Liver (tissue), 9 donors: ENCODE data around the gene MTERF4. TPM values are rescaled to one million over a fixed set of nuclear protein-coding genes. Genes with fewer than 3 reads are reported as not detected.

Experiments used
- DNase-seq: peaks from one replicate; pipeline ENCODE4 v3.0.0-alpha.2; 2017; ENCODE audit warnings: low spot score
- H3K27ac ChIP-seq, 2 donors: one replicate each; pipeline ENCODE4 v1.7.0; 2013; ENCODE audit warnings: inconsistent platforms in 2 of 2, low read length in 2 of 2, control low read depth in 1 of 2, low read depth in 1 of 2, mild to moderate bottlenecking in 1 of 2
- H3K27me3 ChIP-seq, 4 donors: one replicate each; pipeline versions ENCODE4 v1.6.1 to v1.7.0; 2013; ENCODE audit warnings: low read length in 3 of 4, inconsistent platforms in 1 of 4, mild to moderate bottlenecking in 1 of 4, moderate library complexity in 1 of 4; ENCODE audit not compliant: control insufficient read depth in 4 of 4, insufficient read depth in 4 of 4
- H3K36me3 ChIP-seq, 4 donors: one replicate each; pipeline versions ENCODE4 v1.6.1 to v1.7.0; 2013; ENCODE audit warnings: low read length in 3 of 4, mild to moderate bottlenecking in 3 of 4, low read depth in 1 of 4, moderate library complexity in 1 of 4; ENCODE audit not compliant: control insufficient read depth in 4 of 4, insufficient read depth in 3 of 4
- H3K4me1 ChIP-seq, 4 donors: one replicate each; pipeline versions ENCODE4 v1.6.1 to v1.7.0; 2013; ENCODE audit warnings: low read length in 3 of 4, mild to moderate bottlenecking in 3 of 4, moderate library complexity in 1 of 4; ENCODE audit not compliant: control insufficient read depth in 4 of 4, insufficient read depth in 4 of 4
- H3K4me3 ChIP-seq, 3 donors: one replicate each; pipeline versions ENCODE4 v1.6.1 to v1.7.0; 2013; ENCODE audit warnings: low read length in 3 of 3, control low read depth in 1 of 3, low read depth in 1 of 3, mild to moderate bottlenecking in 1 of 3
- H3K9ac ChIP-seq, 2 donors: one replicate each; pipeline ENCODE4 v1.7.0; 2013; ENCODE audit warnings: low read length in 2 of 2, mild to moderate bottlenecking in 2 of 2, moderate library complexity in 2 of 2, control low read depth in 1 of 2, low read depth in 1 of 2
- H3K9me3 ChIP-seq, 4 donors: one replicate each; pipeline versions ENCODE4 v1.6.1 to v1.7.0; 2013; ENCODE audit warnings: low read length in 3 of 4; ENCODE audit not compliant: control insufficient read depth in 4 of 4
- FOXA1 ChIP-seq: IDR thresholded peaks from 2 replicates; pipeline ENCODE4 v1.6.1; 2016; ENCODE audit warnings: antibody characterized with exemption
- FOXA2 ChIP-seq: IDR thresholded peaks from 2 replicates; pipeline ENCODE4 v1.6.1; 2016; ENCODE audit warnings: antibody characterized with exemption
- GABPA ChIP-seq, 2 donors: IDR thresholded peaks in 1 of 2; conservative IDR thresholded peaks in 1 of 2; 2 replicates each; pipeline ENCODE4 v1.6.1; 2016; ENCODE audit warnings: antibody characterized with exemption in 2 of 2, mild to moderate bottlenecking in 1 of 2, moderate library complexity in 1 of 2
- HNF4A ChIP-seq, 2 donors: conservative IDR thresholded peaks; 2 replicates each; pipeline ENCODE4 v1.6.1; 2016; ENCODE audit warnings: antibody characterized with exemption in 2 of 2, mild to moderate bottlenecking in 2 of 2
- HNF4G ChIP-seq: IDR thresholded peaks from 2 replicates; pipeline ENCODE4 v1.6.1; 2016; ENCODE audit warnings: antibody characterized with exemption
- MAX ChIP-seq: IDR thresholded peaks from 2 replicates; pipeline ENCODE4 v1.6.1; 2016; ENCODE audit warnings: antibody characterized with exemption
- RAD21 ChIP-seq, 2 donors: IDR thresholded peaks; 2 replicates each; pipeline ENCODE4 v1.6.1; 2016; ENCODE audit warnings: antibody characterized with exemption in 2 of 2, mild to moderate bottlenecking in 2 of 2
- REST ChIP-seq: IDR thresholded peaks from 2 replicates; pipeline ENCODE4 v1.6.1; 2016; ENCODE audit warnings: antibody characterized with exemption, mild to moderate bottlenecking
- RXRA ChIP-seq, 2 donors: IDR thresholded peaks; 2 replicates each; pipeline ENCODE4 v1.6.1; 2017 to 2018; ENCODE audit warnings: antibody characterized with exemption in 2 of 2, mild to moderate bottlenecking in 1 of 2
- SP1 ChIP-seq: IDR thresholded peaks from 2 replicates; pipeline ENCODE4 v1.6.1; 2018; ENCODE audit warnings: antibody characterized with exemption, mild to moderate bottlenecking
- TAF1 ChIP-seq: conservative IDR thresholded peaks from 2 replicates; pipeline ENCODE4 v1.6.1; 2016; ENCODE audit warnings: antibody characterized with exemption, mild to moderate bottlenecking
- YY1 ChIP-seq: IDR thresholded peaks from 2 replicates; pipeline ENCODE4 v1.6.1; 2016; ENCODE audit warnings: antibody characterized with exemption, mild to moderate bottlenecking
- WGBS: extraction: QIAGEN DNeasy Blood & Tissue Kit; methylation state at CpG from one replicate; pipeline ENCODE4 v1.1.7; 2013; 5-methylcytosine and 5-hydroxymethylcytosine counted together
- polyA plus RNA-seq, 2 donors: library from polyadenylated mRNA; stranded (reverse) in 1 of 2; unstranded in 1 of 2; fragments of 200-250 nt in 1 of 2; fragments of >200 nt in 1 of 2; fragmentation: Nextera tagmentation in 1 of 2; extraction: Ambion mirVana in 1 of 2; gene quantifications; one replicate each; pipeline versions ENCODE4 v1.2.1 to v1.2.3, GENCODE V29; 2013 to 2015
- total RNA-seq, 2 donors: library from RNA; depleted of rRNA; stranded (reverse); fragments of >200 nt; gene quantifications; one replicate each; pipeline ENCODE4 v1.2.3, GENCODE V29; 2014
- TF ChIP-seq, protein P1 (sequence below): fragments of 150-350 bp; IDR thresholded peaks from 2 replicates; pipeline ENCODE4 v1.5.1; 2017; ENCODE audit warnings: improper control_type of control experiment, low read depth, low read length; ENCODE audit not compliant: missing input control
- TF ChIP-seq, protein P2 (sequence below): IDR thresholded peaks from 2 replicates; pipeline ENCODE4 v1.6.1; 2016; ENCODE audit warnings: antibody characterized with exemption
- TF ChIP-seq, protein P3 (sequence below): IDR thresholded peaks from 2 replicates; pipeline ENCODE4 v1.6.1; 2016; ENCODE audit warnings: antibody characterized with exemption
- donor health status: healthy.
- donor health status: healthy.
- donor health status: healthy.
- donor health status: healthy.
- donor health status: healthy.

MTERF4 gene
- total and polyA plus RNA-seq, 4 donors: 13.3 to 36.7 (median 20.3) TPM

GRCh38 chr2:241064008-241064801 lies 37.9 kb downstream of the MTERF4 start:
- DNase-seq: peak; percentile 44
- Histone ChIP-seq H3K4me1 (no peaks in the 10 kb centered on the region), H3K27ac (no peak overlapping the region), H3K27me3 (no peaks in the 10 kb centered on the region), H3K9me3 (no peaks in the 10 kb centered on the region), H3K4me3 (no peak overlapping the region), H3K9ac (no peak overlapping the region), H3K36me3 (peaks cover 0 to 37% (median 7%) of the 10 kb centered on the region in 4 donors)
- WGBS: 73% methylated on average over 32 of the region's 32 CpGs
- TF ChIP-seq MAX (no peak), SP1 (peak; percentile 56)

- H3K4me3 ChIP-seq: no peak overlapping the region
- WGBS: 66% methylated on average over 8 of the region's 8 CpGs
- no peak for DNase-seq
These were observed 38.5 kb downstream of the MTERF4 start for GRCh38 chr2:241063587-241063986.

DNA sequence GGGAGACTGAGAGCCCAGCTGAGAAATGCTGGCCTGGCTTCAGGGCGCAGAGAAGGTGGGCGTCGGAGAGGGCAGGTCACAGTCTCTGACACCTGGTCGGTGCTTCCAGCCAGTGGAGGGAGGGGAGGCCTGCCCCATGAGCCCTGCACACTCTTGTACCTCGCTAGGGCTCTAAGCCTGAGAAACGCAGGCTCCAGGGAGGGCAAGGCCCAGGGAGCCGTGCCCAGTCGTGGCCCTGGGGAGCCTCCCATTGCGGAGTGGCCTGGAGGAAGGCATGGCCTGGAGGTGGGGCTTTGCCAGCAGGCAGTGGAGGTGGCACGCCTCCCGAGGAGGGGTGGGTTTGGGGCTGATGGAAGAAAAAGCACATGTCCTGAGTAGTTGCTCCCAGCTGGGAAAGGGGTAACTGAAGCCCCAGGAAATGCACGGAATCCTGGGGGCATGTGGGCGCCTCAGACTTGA lies 39.0 kb downstream of the MTERF4 start:
- Histone ChIP-seq H3K9me3 (no peaks in the 10 kb centered on the region), H3K27ac (no peak overlapping the region), H3K27me3 (no peaks in the 10 kb centered on the region), H3K36me3 (peaks cover 0 to 26% (median 5%) of the 10 kb centered on the region in 4 donors), H3K4me3 (no peak overlapping the region), H3K9ac (no peak overlapping the region), H3K4me1 (no peaks in the 10 kb centered on the region)
- no peak for DNase-seq
- WGBS: 80% methylated on average over 13 of the region's 13 CpGs
- no peak for TF ChIP-seq HNF4G
- TF ChIP-seq TAF1: no peak
- TF ChIP-seq, protein P1, sequence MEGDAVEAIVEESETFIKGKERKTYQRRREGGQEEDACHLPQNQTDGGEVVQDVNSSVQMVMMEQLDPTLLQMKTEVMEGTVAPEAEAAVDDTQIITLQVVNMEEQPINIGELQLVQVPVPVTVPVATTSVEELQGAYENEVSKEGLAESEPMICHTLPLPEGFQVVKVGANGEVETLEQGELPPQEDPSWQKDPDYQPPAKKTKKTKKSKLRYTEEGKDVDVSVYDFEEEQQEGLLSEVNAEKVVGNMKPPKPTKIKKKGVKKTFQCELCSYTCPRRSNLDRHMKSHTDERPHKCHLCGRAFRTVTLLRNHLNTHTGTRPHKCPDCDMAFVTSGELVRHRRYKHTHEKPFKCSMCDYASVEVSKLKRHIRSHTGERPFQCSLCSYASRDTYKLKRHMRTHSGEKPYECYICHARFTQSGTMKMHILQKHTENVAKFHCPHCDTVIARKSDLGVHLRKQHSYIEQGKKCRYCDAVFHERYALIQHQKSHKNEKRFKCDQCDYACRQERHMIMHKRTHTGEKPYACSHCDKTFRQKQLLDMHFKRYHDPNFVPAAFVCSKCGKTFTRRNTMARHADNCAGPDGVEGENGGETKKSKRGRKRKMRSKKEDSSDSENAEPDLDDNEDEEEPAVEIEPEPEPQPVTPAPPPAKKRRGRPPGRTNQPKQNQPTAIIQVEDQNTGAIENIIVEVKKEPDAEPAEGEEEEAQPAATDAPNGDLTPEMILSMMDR: no peak
- no peak for TF ChIP-seq FOXA2
- no peak for TF ChIP-seq HNF4A (conservative IDR thresholded peaks at IDR 0.05)
- TF ChIP-seq GABPA (IDR thresholded peaks at IDR 0.05 in 1 of 2, conservative IDR thresholded peaks at IDR 0.05 in 1 of 2): no peak
- no peak for TF ChIP-seq FOXA1
- TF ChIP-seq, protein P2, sequence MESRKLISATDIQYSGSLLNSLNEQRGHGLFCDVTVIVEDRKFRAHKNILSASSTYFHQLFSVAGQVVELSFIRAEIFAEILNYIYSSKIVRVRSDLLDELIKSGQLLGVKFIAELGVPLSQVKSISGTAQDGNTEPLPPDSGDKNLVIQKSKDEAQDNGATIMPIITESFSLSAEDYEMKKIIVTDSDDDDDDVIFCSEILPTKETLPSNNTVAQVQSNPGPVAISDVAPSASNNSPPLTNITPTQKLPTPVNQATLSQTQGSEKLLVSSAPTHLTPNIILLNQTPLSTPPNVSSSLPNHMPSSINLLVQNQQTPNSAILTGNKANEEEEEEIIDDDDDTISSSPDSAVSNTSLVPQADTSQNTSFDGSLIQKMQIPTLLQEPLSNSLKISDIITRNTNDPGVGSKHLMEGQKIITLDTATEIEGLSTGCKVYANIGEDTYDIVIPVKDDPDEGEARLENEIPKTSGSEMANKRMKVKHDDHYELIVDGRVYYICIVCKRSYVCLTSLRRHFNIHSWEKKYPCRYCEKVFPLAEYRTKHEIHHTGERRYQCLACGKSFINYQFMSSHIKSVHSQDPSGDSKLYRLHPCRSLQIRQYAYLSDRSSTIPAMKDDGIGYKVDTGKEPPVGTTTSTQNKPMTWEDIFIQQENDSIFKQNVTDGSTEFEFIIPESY: no peak
- TF ChIP-seq REST: no peak
- no peak for TF ChIP-seq RXRA (IDR thresholded peaks at IDR 0.05)
- no peak for TF ChIP-seq MAX
- TF ChIP-seq, protein P3, sequence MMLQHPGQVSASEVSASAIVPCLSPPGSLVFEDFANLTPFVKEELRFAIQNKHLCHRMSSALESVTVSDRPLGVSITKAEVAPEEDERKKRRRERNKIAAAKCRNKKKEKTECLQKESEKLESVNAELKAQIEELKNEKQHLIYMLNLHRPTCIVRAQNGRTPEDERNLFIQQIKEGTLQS: no peak
- TF ChIP-seq SP1: no peak

More at GRCh38 chr2:241063587-241063986, 38.5 kb downstream of the MTERF4 start:
- Histone ChIP-seq H3K36me3 (peaks cover 0 to 31% (median 5%) of the 10 kb centered on the region in 4 donors), H3K27me3 (no peaks in the 10 kb centered on the region), H3K9ac (no peak overlapping the region), H3K27ac (no peak overlapping the region), H3K4me1 (no peaks in the 10 kb centered on the region), H3K9me3 (no peaks in the 10 kb centered on the region)
- TF ChIP-seq HNF4G (no peak), YY1 (no peak), RAD21 (IDR thresholded peaks at IDR 0.05) (no peak)
